OCI-LY7 (cell line): ENCODE data around the gene SYTL3. TPM values are rescaled to one million over a fixed set of nuclear protein-coding genes. Genes with fewer than 3 reads are reported as not detected.

ENCODE experiments used
- BruUV-seq: library from RNA; stranded (reverse); fragments of 400-500 nt; replicated peaks from 2 replicates; lab custom pipeline; 2021; lab: Mats Ljungman, UMichigan
- CTCF ChIA-PET: fragments of 300-600 bp; sonication (Branson Sonifier 250); formaldehyde crosslinking; loops from one replicate; lab custom pipeline; 2022; ENCODE audit warnings: antibody characterized with exemption; ENCODE audit not compliant: unreplicated experiment; lab: Charles Lee
- POLR2A ChIA-PET: fragments of 300-600 bp; sonication (Branson Sonifier 250); formaldehyde crosslinking; loops from one replicate; lab custom pipeline; 2022; ENCODE audit warnings: antibody characterized with exemption; lab: Charles Lee
- DNase-seq: peaks from one replicate; pipeline ENCODE4 v3.0.0-alpha.2; 2015; ENCODE audit warnings: low spot score
- H2AFZ ChIP-seq: fragments of 200-600 bp; sonication (generic), shearing (Covaris generic); 2 replicates; pipeline ENCODE4 v1.6.1; 2014; ENCODE audit warnings: mild to moderate bottlenecking, antibody characterized with exemption, low read length, moderate library complexity
- H3K27ac ChIP-seq: fragments of 200-600 bp; sonication (generic); 2 replicates; pipeline ENCODE4 v1.5.1; 2014; ENCODE audit warnings: mixed run types, low read depth, mild to moderate bottlenecking, moderate library complexity, low read length, inconsistent platforms; ENCODE audit not compliant: poor library complexity, severe bottlenecking
- H3K36me3 ChIP-seq: fragments of 200-600 bp; sonication (generic); 2 replicates; pipeline ENCODE4 v1.6.1; 2014; ENCODE audit warnings: mild to moderate bottlenecking, antibody characterized with exemption, low read length, moderate library complexity, mixed read lengths; ENCODE audit not compliant: insufficient read depth
- H3K4me1 ChIP-seq: fragments of 200-600 bp; sonication (generic); 2 replicates; pipeline ENCODE4 v1.5.1; 2014; ENCODE audit warnings: mild to moderate bottlenecking, low read length; ENCODE audit not compliant: insufficient read depth, poor library complexity, severe bottlenecking
- H3K4me2 ChIP-seq: fragments of 200-600 bp; sonication (generic); 2 replicates; pipeline ENCODE4 v1.6.1; 2014; ENCODE audit warnings: mild to moderate bottlenecking, low read length
- H3K4me3 ChIP-seq: fragments of 200-600 bp; sonication (generic); 2 replicates; pipeline ENCODE4 v1.5.1; 2014; ENCODE audit warnings: mild to moderate bottlenecking, low read depth, low read length; ENCODE audit not compliant: poor library complexity, severe bottlenecking
- H3K79me2 ChIP-seq: fragments of 200-600 bp; sonication (generic); 2 replicates; pipeline ENCODE4 v1.6.1; 2016; ENCODE audit warnings: low read depth, mild to moderate bottlenecking, low read length, moderate library complexity, mixed read lengths; ENCODE audit not compliant: insufficient read depth
- H3K9me2 ChIP-seq: fragments of 200-600 bp; sonication (generic); 2 replicates; pipeline ENCODE4 v1.6.1; 2016; ENCODE audit warnings: mild to moderate bottlenecking, low read length, mixed read lengths; ENCODE audit not compliant: insufficient read depth
- H3K9me3 ChIP-seq: fragments of 200-600 bp; sonication (generic); 2 replicates; pipeline ENCODE4 v1.6.1; 2014; ENCODE audit warnings: mild to moderate bottlenecking, mixed run types, low read length, mixed read lengths
- H4K20me1 ChIP-seq: fragments of 200-600 bp; sonication (generic); 2 replicates; pipeline ENCODE4 v1.6.1; 2014; ENCODE audit warnings: mild to moderate bottlenecking, antibody characterized with exemption, low read length, moderate library complexity, mixed read lengths; ENCODE audit not compliant: insufficient read depth
- CTCF ChIP-seq: fragments of 200-600 bp; sonication (generic); conservative IDR thresholded peaks from 2 replicates; pipeline ENCODE4 v1.5.1; 2014; ENCODE audit warnings: mild to moderate bottlenecking, antibody characterized with exemption, low read length, moderate library complexity, mixed read lengths
- EZH2phosphoT487 ChIP-seq: fragments of 200-600 bp; sonication (generic); IDR thresholded peaks from 2 replicates; pipeline ENCODE4 v1.6.1; 2018; ENCODE audit warnings: low read depth, borderline replicate concordance, mild to moderate bottlenecking, mixed run types, antibody characterized with exemption, low read length, moderate library complexity, mixed read lengths
- intact Hi-C: fragments of 100-400 bp; cut with micrococcal nuclease; formaldehyde crosslinking; loops from one replicate; pipeline ENCODE4 v1.10.0; 2022; ENCODE audit not compliant: unreplicated experiment
- total RNA-seq, 2 experiments: library from RNA; depleted of rRNA in 1 of 2; stranded (reverse); fragments of >200 nt in 1 of 2; shearing (Covaris generic) in 1 of 2; gene quantifications; 2 replicates each; pipeline ENCODE4 v1.2.3, GENCODE V29; 2014 to 2022

SYTL3 gene
- total RNA-seq, 2 experiments from 2014 or later = 0.32 to 0.89 TPM

GRCh38 chr6:158795516-158795915 lies 145.7 kb downstream of the SYTL3 start:
- Histone ChIP-seq H4K20me1 (peaks cover 74% of the 10 kb centered on the region), H3K9me2 (no peaks in the 10 kb centered on the region), H3K79me2 (peaks cover 100% of the 10 kb centered on the region), H3K4me1 (peaks cover 99% of the 10 kb centered on the region), H3K4me3 (no peak overlapping the region), H3K27ac (peak overlapping the region; percentile 62), H3K9me3 (no peaks in the 10 kb centered on the region), H2AFZ (no peak overlapping the region), H3K36me3 (peaks cover 93% of the 10 kb centered on the region), H3K4me2 (peak overlapping the region; percentile 77)
- no TSS peak for BruUV-seq
- ChIA-PET CTCF (interaction anchor here (1.1 kb wide), 1 partner anchor 175 kb away, joined by 3 read pairs; no protein-coding TSS in a partner anchor), POLR2A (interaction anchor here (0.5 to 11.9 kb wide), 5 partner anchors 8 to 332 kb away, joined by 3 to 155 read pairs (median 4); no protein-coding TSS in a partner anchor)
- no peak for DNase-seq
- TF ChIP-seq EZH2phosphoT487 (no peak), CTCF (no peak)
- intact Hi-C loops = loop anchor here (10.0 kb wide), 1 partner anchor 91 kb away; no protein-coding TSS in a partner anchor

GRCh38 chr6:158796353-158796752 lies 146.5 kb downstream of the SYTL3 start:
- intact Hi-C loops = loop anchor here (10.0 kb wide), 1 partner anchor 92 kb away; no protein-coding TSS in a partner anchor
- Histone ChIP-seq H3K27ac (peak overlapping the region; percentile 62), H3K79me2 (peaks cover 100% of the 10 kb centered on the region), H4K20me1 (peaks cover 69% of the 10 kb centered on the region), H3K9me2 (no peaks in the 10 kb centered on the region), H2AFZ (no peak overlapping the region), H3K4me2 (peak overlapping the region; percentile 77), H3K4me1 (peaks cover 99% of the 10 kb centered on the region), H3K36me3 (peaks cover 93% of the 10 kb centered on the region), H3K9me3 (no peaks in the 10 kb centered on the region), H3K4me3 (peak overlapping the region; percentile 22)
- no TSS peak for BruUV-seq
- DNase-seq = no peak
- POLR2A ChIA-PET = interaction anchor here (2.3 to 11.9 kb wide), 2 partner anchors 14 to 73 kb away, joined by 5 to 155 read pairs; no protein-coding TSS in a partner anchor
- CTCF ChIA-PET = interaction anchor here (1.1 kb wide), 1 partner anchor 175 kb away, joined by 3 read pairs; no protein-coding TSS in a partner anchor
- TF ChIP-seq EZH2phosphoT487 = no peak
- TF ChIP-seq CTCF = no peak
